GM10266 (cell line): Measurements from ENCODE around the gene OR52K1.
"Not testable (repeated sequence)": the region's sequence is repeated elsewhere in the genome, so short reads cannot be mapped to it uniquely, and the experiment has no call there.

Experiments used
- DNase-seq: peaks from one replicate; pipeline ENCODE4 v3.0.0; 2012; ENCODE audit errors: extremely low spot score
- TF ChIP-seq, protein P1 (sequence below): IDR thresholded peaks from 2 replicates; pipeline ENCODE4 v1.5.1; 2012; ENCODE audit warnings: mild to moderate bottlenecking, low read depth; ENCODE audit not compliant: control insufficient read depth, insufficient read depth; ENCODE audit errors: missing control alignments

Gene OR52K1

DNA sequence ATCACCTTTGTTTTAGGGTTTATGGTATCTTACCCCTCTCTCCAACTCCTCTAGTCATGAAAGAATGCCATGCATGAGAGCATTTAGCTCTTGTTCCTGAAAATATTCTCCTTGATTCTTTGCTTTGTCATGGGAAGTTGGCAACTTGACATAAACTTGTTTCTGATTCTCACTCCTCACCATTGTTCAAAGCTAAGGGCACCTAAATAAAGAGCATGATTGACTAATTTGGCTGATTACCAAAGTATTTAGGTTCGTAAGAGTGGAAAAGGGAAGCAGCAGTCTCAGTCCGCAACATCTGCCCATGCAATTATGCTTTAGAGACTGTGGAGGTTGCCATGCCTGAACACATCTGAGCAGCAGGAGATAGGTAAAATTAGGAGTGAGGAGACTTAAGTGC, 26.4 kb downstream of the OR52K1 start:
- TF ChIP-seq, protein P1, sequence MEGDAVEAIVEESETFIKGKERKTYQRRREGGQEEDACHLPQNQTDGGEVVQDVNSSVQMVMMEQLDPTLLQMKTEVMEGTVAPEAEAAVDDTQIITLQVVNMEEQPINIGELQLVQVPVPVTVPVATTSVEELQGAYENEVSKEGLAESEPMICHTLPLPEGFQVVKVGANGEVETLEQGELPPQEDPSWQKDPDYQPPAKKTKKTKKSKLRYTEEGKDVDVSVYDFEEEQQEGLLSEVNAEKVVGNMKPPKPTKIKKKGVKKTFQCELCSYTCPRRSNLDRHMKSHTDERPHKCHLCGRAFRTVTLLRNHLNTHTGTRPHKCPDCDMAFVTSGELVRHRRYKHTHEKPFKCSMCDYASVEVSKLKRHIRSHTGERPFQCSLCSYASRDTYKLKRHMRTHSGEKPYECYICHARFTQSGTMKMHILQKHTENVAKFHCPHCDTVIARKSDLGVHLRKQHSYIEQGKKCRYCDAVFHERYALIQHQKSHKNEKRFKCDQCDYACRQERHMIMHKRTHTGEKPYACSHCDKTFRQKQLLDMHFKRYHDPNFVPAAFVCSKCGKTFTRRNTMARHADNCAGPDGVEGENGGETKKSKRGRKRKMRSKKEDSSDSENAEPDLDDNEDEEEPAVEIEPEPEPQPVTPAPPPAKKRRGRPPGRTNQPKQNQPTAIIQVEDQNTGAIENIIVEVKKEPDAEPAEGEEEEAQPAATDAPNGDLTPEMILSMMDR = no peak
- no peak for DNase-seq

DNA sequence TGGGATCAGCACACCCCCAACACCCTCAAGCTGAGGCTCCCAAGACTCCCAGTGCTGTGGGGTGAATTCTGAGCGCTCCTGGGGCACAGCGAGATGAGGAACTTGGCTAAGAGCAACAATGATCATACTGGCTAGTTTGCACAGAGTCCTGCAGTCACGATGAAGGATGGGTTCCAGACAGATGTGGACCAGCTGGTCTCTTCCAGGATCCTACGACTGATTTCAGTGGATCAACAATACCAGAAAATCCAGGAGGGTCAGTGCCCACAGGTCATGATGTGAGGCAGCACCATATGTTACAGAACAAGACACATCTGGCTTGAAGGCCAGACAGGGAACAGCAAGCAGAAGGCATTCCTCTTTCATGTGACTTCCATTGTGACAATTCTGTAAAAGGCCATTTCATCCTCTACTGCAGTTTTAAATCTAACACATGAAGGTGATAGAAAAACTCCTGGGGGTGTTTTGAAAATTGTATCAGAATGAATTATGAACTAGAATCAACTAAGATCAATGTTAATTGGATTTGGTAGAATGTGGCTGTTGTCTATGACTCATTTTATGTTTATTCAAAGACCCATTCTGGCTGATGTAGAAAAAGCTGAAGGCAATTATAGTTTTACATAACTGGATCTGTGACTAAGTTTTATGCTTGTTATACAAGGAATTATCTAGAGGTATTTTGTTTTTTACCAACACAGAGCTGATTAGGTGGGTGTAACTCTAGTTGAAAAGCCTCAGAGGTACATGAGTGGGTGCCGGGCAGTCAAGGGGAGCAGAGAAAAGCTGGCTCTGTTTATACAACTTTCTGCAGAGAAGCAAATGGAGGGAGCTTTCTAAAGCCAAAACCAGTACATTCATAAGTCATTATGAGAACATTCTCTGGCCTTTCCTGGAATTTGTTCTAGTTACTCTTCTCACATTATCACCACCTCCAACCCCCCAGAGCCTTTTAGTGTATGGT, 29.1 kb downstream of the OR52K1 start:
- TF ChIP-seq, protein P1 = no peak
- no peak for DNase-seq

DNA sequence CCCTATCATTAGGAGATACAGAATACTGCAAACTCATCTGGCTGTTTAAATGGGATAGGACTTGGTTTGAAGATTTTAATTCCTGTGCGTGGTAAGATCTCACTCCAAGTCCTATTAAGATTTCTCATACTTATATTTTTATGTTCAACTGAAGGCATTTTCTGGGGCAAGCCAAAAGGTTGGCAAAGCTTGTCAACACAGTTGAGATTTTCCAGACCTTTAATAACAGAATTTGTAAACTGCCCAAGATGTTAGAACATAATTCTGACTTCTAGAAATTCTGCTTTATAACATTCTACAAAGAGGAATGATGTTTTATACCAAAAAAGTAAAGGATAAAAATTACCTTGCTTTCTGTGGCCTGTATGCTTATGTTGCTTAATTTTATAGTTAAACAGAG, 31.8 kb downstream of the OR52K1 start:
- no peak for DNase-seq
- TF ChIP-seq, protein P1 = no peak

DNA sequence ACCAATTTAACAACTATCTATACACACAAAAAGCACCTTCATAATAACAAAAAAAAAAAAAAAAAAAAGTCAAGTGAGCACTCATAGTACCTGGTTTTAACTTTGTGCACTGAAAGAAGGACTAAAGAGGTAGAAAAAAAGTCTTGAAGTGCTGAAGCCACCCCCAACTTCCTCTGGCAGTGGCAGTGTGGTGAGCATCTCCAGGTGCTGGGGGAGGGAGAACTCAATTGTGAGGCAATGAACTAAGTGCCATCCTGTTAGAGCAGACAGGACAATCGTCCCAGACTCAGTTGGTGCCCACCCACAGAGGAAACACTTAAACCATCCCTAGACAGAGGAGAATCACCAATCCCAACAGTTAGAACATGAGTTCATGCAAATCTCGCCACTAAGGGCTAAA, 39.9 kb downstream of the OR52K1 start:
- TF ChIP-seq, protein P1 = no peak
- DNase-seq = no peak

DNA sequence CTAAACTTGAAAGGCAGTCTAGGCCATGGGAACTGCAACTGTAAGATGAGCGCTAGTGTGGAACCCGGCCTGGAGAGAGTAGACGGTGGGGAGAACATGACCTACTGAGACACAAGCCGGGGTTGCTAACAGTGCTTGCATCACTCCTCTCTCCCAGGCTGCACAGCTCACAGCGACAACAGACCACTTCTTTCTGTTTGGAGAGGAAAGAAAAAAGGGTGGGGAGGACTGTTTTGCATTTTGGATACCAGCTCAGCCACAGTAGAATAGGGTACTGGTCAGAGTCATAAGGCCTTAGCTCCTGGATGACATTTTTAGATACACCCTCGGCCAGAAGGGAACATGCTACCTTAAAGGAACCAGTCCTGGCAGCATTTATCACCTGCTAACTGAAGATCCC, 40.3 kb downstream of the OR52K1 start:
- DNase-seq = no peak
- TF ChIP-seq, protein P1 = no peak

DNA sequence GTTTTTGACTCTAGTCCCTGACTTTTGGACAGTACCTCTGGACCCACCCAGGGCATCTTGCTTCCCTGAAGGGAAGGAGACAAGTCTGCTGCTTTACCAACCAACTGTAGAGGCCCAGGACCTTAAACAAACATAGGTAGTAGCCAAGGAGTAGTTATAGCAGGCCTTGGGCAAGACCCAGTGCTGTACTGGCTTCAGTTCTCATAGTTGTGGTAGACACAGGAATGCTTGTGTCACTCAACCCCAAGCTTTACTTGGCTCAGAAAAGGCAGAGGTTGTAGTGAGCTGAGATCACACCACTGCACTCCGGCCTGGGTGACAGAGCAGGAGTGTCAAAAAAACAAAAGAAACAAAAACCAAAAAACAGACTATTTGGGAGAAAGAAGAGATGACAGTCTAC, 41.2 kb downstream of the OR52K1 start:
- TF ChIP-seq, protein P1 = no peak
- DNase-seq = no peak

DNA sequence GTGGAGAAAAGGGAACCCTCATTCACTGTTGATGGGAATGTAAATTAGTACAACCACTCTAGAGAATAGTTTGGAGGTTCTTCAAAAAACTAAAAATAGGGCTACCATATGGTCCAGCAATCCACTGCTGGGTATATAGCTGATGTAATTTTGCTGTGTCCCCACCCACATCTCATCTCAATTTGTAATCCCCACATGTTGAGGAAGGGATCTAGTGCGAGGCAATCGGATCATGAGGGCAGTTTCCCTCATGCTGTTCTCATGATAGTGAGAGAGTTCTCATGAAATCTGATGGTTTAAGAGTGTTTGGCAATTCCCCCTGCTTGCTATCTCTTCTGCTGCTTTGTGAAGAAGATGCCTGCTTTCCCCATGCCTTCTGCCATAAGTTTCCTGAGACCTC, 45.5 kb downstream of the OR52K1 start:
- TF ChIP-seq, protein P1 = no peak
- DNase-seq = no peak

DNA sequence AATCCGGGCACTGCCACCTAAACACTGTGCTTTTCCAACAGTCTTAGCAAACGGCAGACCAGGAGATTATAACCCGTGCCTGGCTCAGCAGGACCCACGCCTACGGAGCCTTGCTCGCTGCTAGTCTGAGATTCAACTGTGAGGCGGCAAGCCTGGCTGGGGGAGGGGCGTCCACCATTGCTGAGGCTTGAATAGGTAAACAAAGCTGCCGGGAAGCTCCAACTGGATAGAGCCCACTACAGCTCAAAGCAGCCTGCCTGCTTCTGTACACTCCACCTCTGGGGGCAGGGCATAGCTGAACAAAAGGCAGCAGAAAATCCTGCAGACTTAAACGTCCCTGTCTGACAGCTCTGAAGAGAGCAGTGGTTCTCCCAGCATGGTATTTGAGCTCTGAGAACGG, 49.2 kb downstream of the OR52K1 start:
- not testable (repeated sequence) for DNase-seq
